B cell (primary cell): ENCODE results near the gene PREP. TPM values are rescaled to one million over a fixed set of nuclear protein-coding genes. Genes with fewer than 3 reads are reported as not detected.

Experiments used
- ATAC-seq: fragments of 200-7000 bp; cut with Tn5 transposase; one replicate; pipeline ENCODE4 v1.10.0; 2021; ENCODE audit warnings: low read depth, mild to moderate bottlenecking, moderate number of reproducible peaks, moderate library complexity
- CTCF ChIA-PET: fragments of 350-600 bp; sonication (Branson Sonifier 250); formaldehyde crosslinking; loops from one replicate; lab custom pipeline; 2021; ENCODE audit warnings: antibody characterized with exemption, inconsistent platforms; lab: Charles Lee
- POLR2A ChIA-PET: fragments of 350-600 bp; sonication (Branson Sonifier 250); formaldehyde crosslinking; loops from one replicate; lab custom pipeline; 2021; ENCODE audit warnings: antibody characterized with exemption; lab: Charles Lee
- DNase-seq: peaks from one replicate; pipeline ENCODE4 v3.0.0; 2013
- H2AFZ ChIP-seq: 2 replicates; pipeline ENCODE4 v1.6.1; 2012; ENCODE audit warnings: mild to moderate bottlenecking, low read depth, low read length; ENCODE audit not compliant: insufficient read depth, poor library complexity, severe bottlenecking
- H3K27ac ChIP-seq, 2 donors: 1 replicate in 1 of 2; 2 replicates in 1 of 2; pipeline ENCODE4 v1.5.1; 2012 to 2013; ENCODE audit warnings: low read length in 2 of 2, mild to moderate bottlenecking in 2 of 2, moderate library complexity in 1 of 2
- H3K27me3 ChIP-seq, 4 experiments: fragments of 200-600 bp in 1 of 4; sonication (generic) in 1 of 4; replicated peaks in 1 of 4; 1 replicate in 2 of 4; 2 replicates in 2 of 4; pipeline versions ENCODE4 v1.6.1 to v1.7.0; 2013 to 2016; ENCODE audit warnings: low read length in 3 of 4, mild to moderate bottlenecking in 2 of 4, mixed read lengths in 1 of 4, moderate library complexity in 1 of 4; ENCODE audit not compliant: insufficient read depth in 4 of 4, control insufficient read depth in 3 of 4; ENCODE audit errors: control extremely low read depth in 1 of 4
- H3K36me3 ChIP-seq, 2 experiments: replicated peaks in 1 of 2; 1 replicate in 1 of 2; 2 replicates in 1 of 2; pipeline versions ENCODE4 v1.6.1 to v1.7.1; 2013; ENCODE audit warnings: low read length in 1 of 2; ENCODE audit not compliant: insufficient read depth in 2 of 2, control insufficient read depth in 1 of 2; ENCODE audit errors: control extremely low read depth in 1 of 2, extremely low read depth in 1 of 2
- H3K4me1 ChIP-seq, 2 donors: fragments of 200-600 bp in 1 of 2; sonication (generic) in 1 of 2; 1 replicate in 1 of 2; 2 replicates in 1 of 2; pipeline versions ENCODE4 v1.5.1 to v1.6.1; 2013 to 2017; ENCODE audit warnings: low read length in 2 of 2; ENCODE audit not compliant: control insufficient read depth in 2 of 2, insufficient read depth in 2 of 2
- H3K4me2 ChIP-seq: replicated peaks from 2 replicates; pipeline ENCODE3; 2012; ENCODE audit warnings: mild to moderate bottlenecking, low read depth, low read length; ENCODE audit not compliant: poor library complexity, severe bottlenecking
- H3K4me3 ChIP-seq, 5 experiments: fragments of 200-600 bp in 1 of 5; sonication (generic) in 1 of 5; 1 replicate in 3 of 5; 2 replicates in 2 of 5; pipeline versions ENCODE4 v1.5.1 to v1.7.0; 2011 to 2016; ENCODE audit warnings: low read length in 4 of 5, mild to moderate bottlenecking in 4 of 5, low read depth in 2 of 5, control low read depth in 1 of 5, moderate library complexity in 1 of 5; ENCODE audit not compliant: insufficient read depth in 1 of 5; ENCODE audit errors: control extremely low read depth in 1 of 5, extremely low read depth in 1 of 5
- H3K79me2 ChIP-seq: fragments of 200-600 bp; sonication (generic); one replicate; pipeline ENCODE4 v1.6.0; 2016; ENCODE audit warnings: low read length; ENCODE audit not compliant: control insufficient read depth, insufficient read depth
- H3K9ac ChIP-seq: fragments of 200-600 bp; sonication (generic); 2 replicates; pipeline ENCODE4 v1.6.1; 2017; ENCODE audit warnings: mild to moderate bottlenecking, low read length, moderate library complexity
- H3K9me3 ChIP-seq, 3 donors: one replicate each; pipeline versions ENCODE4 v1.6.1 to v1.7.1; 2013; ENCODE audit warnings: low read length in 2 of 3; ENCODE audit not compliant: control insufficient read depth in 2 of 3, insufficient read depth in 1 of 3; ENCODE audit errors: control extremely low read depth in 1 of 3
- H4K20me1 ChIP-seq: 2 replicates; pipeline ENCODE4 v1.6.0; 2012; ENCODE audit warnings: mild to moderate bottlenecking, low read length; ENCODE audit not compliant: insufficient read depth, control insufficient read depth, poor library complexity, severe bottlenecking
- H3K27ac Mint-ChIP-seq: one replicate; pipeline ENCODE4 v1.8.0; 2021; ENCODE audit warnings: mixed read lengths
- H3K27me3 Mint-ChIP-seq: one replicate; pipeline ENCODE4 v1.8.0; 2021; ENCODE audit warnings: mixed read lengths
- H3K4me1 Mint-ChIP-seq: one replicate; pipeline ENCODE4 v1.8.0; 2021; ENCODE audit warnings: mixed read lengths
- H3K4me3 Mint-ChIP-seq: one replicate; pipeline ENCODE4 v1.8.0; 2021; ENCODE audit warnings: mixed read lengths
- H3K9me3 Mint-ChIP-seq: one replicate; pipeline ENCODE4 v1.8.0; 2022; ENCODE audit warnings: mixed read lengths; ENCODE audit not compliant: insufficient read depth
- CTCF ChIP-seq: fragments of 200-600 bp; IDR thresholded peaks from one replicate; pipeline ENCODE4 v1.8.0; 2022; ENCODE audit warnings: antibody characterized with exemption, mild to moderate bottlenecking
- EZH2 ChIP-seq: IDR thresholded peaks from 2 replicates; pipeline ENCODE4 v1.6.1; 2012; ENCODE audit warnings: borderline replicate concordance, low read depth, mild to moderate bottlenecking, moderate library complexity, low read length; ENCODE audit not compliant: insufficient read depth, poor library complexity, severe bottlenecking
- WGBS: methylation state at CpG from one replicate; pipeline ENCODE4 v1.1.5; 2013; ENCODE audit warnings: missing lambda C conversion rate; ENCODE audit not compliant: insufficient coverage; 5-methylcytosine and 5-hydroxymethylcytosine counted together
- intact Hi-C: fragments of 100-400 bp; cut with micrococcal nuclease; formaldehyde crosslinking; loops from one replicate; pipeline ENCODE4 v1.10.0; 2022
- polyA plus RNA-seq: library from polyadenylated mRNA; depleted of rRNA; stranded (reverse); fragments of >200 nt; gene quantifications from 2 replicates; pipeline ENCODE4 v1.2.3, GENCODE V29; 2012
- total RNA-seq, 2 donors: library from RNA; stranded (reverse); fragments of 120-200 nt in 1 of 2; gene quantifications; 1 replicate in 1 of 2; 2 replicates in 1 of 2; pipeline versions ENCODE4 v1.2.3 to v1.2.4, GENCODE V29; 2013 to 2022

The PREP gene
- total and polyA plus RNA-seq, 2 donors (not counting 1 experiment from before 2014, with no cell fraction given) = 12.2 to 27.0 TPM

- Histone ChIP-seq H3K4me2 (no peak overlapping the region), H2AFZ (no peak overlapping the region), H3K36me3 (peaks cover 6 to 11% of the 10 kb centered on the region in 2 experiments), H3K4me1 (peaks cover 19 to 20% of the 10 kb centered on the region in 2 donors), H3K9ac (no peak overlapping the region), H3K27ac (no peak overlapping the region), H3K27me3 (no peaks in the 10 kb centered on the region), H3K9me3 (no peaks in the 10 kb centered on the region), H4K20me1 (no peaks in the 10 kb centered on the region), H3K4me3 (no peak overlapping the region), H3K79me2 (peaks cover 41% of the 10 kb centered on the region)
- ATAC-seq (no peak), DNase-seq (no peak)
- Mint-ChIP-seq H3K27ac (no peak overlapping the region), H3K4me1 (peaks cover 40% of the 10 kb centered on the region), H3K27me3 (no peaks in the 10 kb centered on the region), H3K9me3 (no peaks in the 10 kb centered on the region), H3K4me3 (no peak overlapping the region)
- CTCF ChIA-PET = interaction anchor here (1.3 kb wide), 1 partner anchor 311 kb away, joined by 3 read pairs; no protein-coding TSS in a partner anchor
- no peak for TF ChIP-seq EZH2
- TF ChIP-seq CTCF = no peak
- POLR2A ChIA-PET = no interaction called here
- WGBS = 91% methylated on average over 5 of the region's 5 CpGs
- intact Hi-C loops = no loop called here
These were observed 4.0 kb downstream of the PREP start for GRCh38 chr6:105398859-105399258.

- Histone ChIP-seq H3K9ac (no peak overlapping the region), H2AFZ (no peak overlapping the region), H4K20me1 (no peaks in the 10 kb centered on the region), H3K27me3 (no peaks in the 10 kb centered on the region), H3K4me2 (no peak overlapping the region), H3K4me3 (no peak overlapping the region), H3K4me1 (peaks cover 14 to 16% of the 10 kb centered on the region in 2 donors), H3K9me3 (no peaks in the 10 kb centered on the region), H3K27ac (no peak overlapping the region), H3K36me3 (peaks cover 6 to 11% of the 10 kb centered on the region in 2 experiments), H3K79me2 (peaks cover 34% of the 10 kb centered on the region)
- H3K27ac Mint-ChIP-seq = no peak overlapping the region
- WGBS = 90% methylated on average over 2 of the region's 6 CpGs
- H3K9me3 Mint-ChIP-seq = no peaks in the 10 kb centered on the region
- H3K4me3 Mint-ChIP-seq = no peak overlapping the region
- TF ChIP-seq CTCF = no peak
- TF ChIP-seq EZH2 = no peak
- DNase-seq (no peak), ATAC-seq (no peak)
- CTCF ChIA-PET = interaction anchor here (1.3 kb wide), 1 partner anchor 310 kb away, joined by 3 read pairs; no protein-coding TSS in a partner anchor
- POLR2A ChIA-PET = no interaction called here
- no peaks in the 10 kb centered on the region for H3K27me3 Mint-ChIP-seq
- intact Hi-C loops = no loop called here
- peaks cover 36% of the 10 kb centered on the region for H3K4me1 Mint-ChIP-seq
These were observed 4.9 kb downstream of the PREP start for GRCh38 chr6:105397987-105398386.
